SK-N-SH (cell line): ENCODE results near the gene NTNG2.

ENCODE experiments used
- CHD2 ChIP-seq: fragments of 150-350 bp; IDR thresholded peaks from 2 replicates; pipeline ENCODE4 v1.6.1; 2018; ENCODE audit warnings: low read length; ENCODE audit not compliant: partially characterized antibody
- GABPA ChIP-seq: IDR thresholded peaks from 2 replicates; pipeline ENCODE4 v1.4.0; 2012; ENCODE audit warnings: low read depth, mild to moderate bottlenecking
- GATA2 ChIP-seq: sonication (generic); formaldehyde crosslinking; IDR thresholded peaks from 2 replicates; pipeline ENCODE4 v1.5.0; 2020; ENCODE audit warnings: mild to moderate bottlenecking, missing genetic modification reagents
- JUND ChIP-seq: IDR thresholded peaks from 2 replicates; pipeline ENCODE4 v1.4.0; 2012
- MXI1 ChIP-seq: IDR thresholded peaks from 2 replicates; pipeline ENCODE4 v1.6.1; 2012; ENCODE audit warnings: mild to moderate bottlenecking, low read depth, low read length, improper control_type of control experiment
- RCOR1 ChIP-seq: fragments of 150-350 bp; IDR thresholded peaks from 2 replicates; pipeline ENCODE4 v1.6.1; 2017; ENCODE audit warnings: antibody characterized with exemption, low read length
- TCF12 ChIP-seq: IDR thresholded peaks from 2 replicates; pipeline ENCODE4 v1.4.0; 2012
- YY1 ChIP-seq: IDR thresholded peaks from 2 replicates; pipeline ENCODE4 v1.4.0; 2012; ENCODE audit warnings: low read depth, mild to moderate bottlenecking
- TF ChIP-seq, protein P1 (sequence below): fragments of 200-600 bp; sonication (generic); IDR thresholded peaks from 2 replicates; pipeline ENCODE4 v1.6.1; 2017; ENCODE audit warnings: antibody characterized with exemption, mild to moderate bottlenecking, moderate library complexity
- TF ChIP-seq, protein P2 (sequence below): IDR thresholded peaks from 2 replicates; pipeline ENCODE4 v1.4.0; 2012; ENCODE audit warnings: low read depth, borderline replicate concordance
- TF ChIP-seq, protein P3 (sequence below): IDR thresholded peaks from 2 replicates; pipeline ENCODE4 v1.6.1; 2012; ENCODE audit warnings: mild to moderate bottlenecking, low read depth, low read length, moderate library complexity

DNA sequence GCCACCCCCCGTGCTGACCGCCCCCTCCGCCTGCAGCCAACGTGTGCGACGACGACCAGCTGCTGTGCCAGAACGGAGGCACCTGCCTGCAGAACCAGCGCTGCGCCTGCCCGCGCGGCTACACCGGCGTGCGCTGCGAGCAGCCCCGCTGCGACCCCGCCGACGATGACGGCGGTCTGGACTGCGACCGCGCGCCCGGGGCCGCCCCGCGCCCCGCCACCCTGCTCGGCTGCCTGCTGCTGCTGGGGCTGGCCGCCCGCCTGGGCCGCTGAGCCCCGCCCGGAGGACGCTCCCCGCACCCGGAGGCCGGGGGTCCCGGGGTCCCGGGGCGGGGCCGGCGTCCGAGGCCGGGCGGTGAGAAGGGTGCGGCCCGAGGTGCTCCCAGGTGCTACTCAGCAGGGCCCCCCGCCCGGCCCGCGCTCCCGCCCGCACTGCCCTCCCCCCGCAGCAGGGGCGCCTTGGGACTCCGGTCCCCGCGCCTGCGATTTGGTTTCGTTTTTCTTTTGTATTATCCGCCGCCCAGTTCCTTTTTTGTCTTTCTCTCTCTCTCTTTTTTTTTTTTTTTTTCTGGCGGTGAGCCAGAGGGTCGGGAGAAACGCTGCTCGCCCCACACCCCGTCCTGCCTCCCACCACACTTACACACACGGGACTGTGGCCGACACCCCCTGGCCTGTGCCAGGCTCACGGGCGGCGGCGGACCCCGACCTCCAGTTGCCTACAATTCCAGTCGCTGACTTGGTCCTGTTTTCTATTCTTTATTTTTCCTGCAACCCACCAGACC is 80.2 kb downstream of the NTNG2 start:
- TF ChIP-seq JUND (no peak), GATA2 (no peak), YY1 (no peak), MXI1 (peak; percentile 43; the same call in 1 of the 2 replicates), GABPA (no peak), RCOR1 (no peak), CHD2 (no peak), TCF12 (no peak)
- TF ChIP-seq, protein P1, sequence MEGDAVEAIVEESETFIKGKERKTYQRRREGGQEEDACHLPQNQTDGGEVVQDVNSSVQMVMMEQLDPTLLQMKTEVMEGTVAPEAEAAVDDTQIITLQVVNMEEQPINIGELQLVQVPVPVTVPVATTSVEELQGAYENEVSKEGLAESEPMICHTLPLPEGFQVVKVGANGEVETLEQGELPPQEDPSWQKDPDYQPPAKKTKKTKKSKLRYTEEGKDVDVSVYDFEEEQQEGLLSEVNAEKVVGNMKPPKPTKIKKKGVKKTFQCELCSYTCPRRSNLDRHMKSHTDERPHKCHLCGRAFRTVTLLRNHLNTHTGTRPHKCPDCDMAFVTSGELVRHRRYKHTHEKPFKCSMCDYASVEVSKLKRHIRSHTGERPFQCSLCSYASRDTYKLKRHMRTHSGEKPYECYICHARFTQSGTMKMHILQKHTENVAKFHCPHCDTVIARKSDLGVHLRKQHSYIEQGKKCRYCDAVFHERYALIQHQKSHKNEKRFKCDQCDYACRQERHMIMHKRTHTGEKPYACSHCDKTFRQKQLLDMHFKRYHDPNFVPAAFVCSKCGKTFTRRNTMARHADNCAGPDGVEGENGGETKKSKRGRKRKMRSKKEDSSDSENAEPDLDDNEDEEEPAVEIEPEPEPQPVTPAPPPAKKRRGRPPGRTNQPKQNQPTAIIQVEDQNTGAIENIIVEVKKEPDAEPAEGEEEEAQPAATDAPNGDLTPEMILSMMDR, result no peak
- TF ChIP-seq, protein P2, sequence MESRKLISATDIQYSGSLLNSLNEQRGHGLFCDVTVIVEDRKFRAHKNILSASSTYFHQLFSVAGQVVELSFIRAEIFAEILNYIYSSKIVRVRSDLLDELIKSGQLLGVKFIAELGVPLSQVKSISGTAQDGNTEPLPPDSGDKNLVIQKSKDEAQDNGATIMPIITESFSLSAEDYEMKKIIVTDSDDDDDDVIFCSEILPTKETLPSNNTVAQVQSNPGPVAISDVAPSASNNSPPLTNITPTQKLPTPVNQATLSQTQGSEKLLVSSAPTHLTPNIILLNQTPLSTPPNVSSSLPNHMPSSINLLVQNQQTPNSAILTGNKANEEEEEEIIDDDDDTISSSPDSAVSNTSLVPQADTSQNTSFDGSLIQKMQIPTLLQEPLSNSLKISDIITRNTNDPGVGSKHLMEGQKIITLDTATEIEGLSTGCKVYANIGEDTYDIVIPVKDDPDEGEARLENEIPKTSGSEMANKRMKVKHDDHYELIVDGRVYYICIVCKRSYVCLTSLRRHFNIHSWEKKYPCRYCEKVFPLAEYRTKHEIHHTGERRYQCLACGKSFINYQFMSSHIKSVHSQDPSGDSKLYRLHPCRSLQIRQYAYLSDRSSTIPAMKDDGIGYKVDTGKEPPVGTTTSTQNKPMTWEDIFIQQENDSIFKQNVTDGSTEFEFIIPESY, result no peak
- TF ChIP-seq, protein P3, sequence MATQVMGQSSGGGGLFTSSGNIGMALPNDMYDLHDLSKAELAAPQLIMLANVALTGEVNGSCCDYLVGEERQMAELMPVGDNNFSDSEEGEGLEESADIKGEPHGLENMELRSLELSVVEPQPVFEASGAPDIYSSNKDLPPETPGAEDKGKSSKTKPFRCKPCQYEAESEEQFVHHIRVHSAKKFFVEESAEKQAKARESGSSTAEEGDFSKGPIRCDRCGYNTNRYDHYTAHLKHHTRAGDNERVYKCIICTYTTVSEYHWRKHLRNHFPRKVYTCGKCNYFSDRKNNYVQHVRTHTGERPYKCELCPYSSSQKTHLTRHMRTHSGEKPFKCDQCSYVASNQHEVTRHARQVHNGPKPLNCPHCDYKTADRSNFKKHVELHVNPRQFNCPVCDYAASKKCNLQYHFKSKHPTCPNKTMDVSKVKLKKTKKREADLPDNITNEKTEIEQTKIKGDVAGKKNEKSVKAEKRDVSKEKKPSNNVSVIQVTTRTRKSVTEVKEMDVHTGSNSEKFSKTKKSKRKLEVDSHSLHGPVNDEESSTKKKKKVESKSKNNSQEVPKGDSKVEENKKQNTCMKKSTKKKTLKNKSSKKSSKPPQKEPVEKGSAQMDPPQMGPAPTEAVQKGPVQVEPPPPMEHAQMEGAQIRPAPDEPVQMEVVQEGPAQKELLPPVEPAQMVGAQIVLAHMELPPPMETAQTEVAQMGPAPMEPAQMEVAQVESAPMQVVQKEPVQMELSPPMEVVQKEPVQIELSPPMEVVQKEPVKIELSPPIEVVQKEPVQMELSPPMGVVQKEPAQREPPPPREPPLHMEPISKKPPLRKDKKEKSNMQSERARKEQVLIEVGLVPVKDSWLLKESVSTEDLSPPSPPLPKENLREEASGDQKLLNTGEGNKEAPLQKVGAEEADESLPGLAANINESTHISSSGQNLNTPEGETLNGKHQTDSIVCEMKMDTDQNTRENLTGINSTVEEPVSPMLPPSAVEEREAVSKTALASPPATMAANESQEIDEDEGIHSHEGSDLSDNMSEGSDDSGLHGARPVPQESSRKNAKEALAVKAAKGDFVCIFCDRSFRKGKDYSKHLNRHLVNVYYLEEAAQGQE, result no peak
